ENCODE results near the gene DDX41. TPM values are rescaled to one million over a fixed set of nuclear protein-coding genes. Genes with fewer than 3 reads are reported as not detected.

The DDX41 gene
- total RNA-seq, 4 donors from 2014 or later: 64.5 to 80.8 (median 68.5) TPM

DNA sequence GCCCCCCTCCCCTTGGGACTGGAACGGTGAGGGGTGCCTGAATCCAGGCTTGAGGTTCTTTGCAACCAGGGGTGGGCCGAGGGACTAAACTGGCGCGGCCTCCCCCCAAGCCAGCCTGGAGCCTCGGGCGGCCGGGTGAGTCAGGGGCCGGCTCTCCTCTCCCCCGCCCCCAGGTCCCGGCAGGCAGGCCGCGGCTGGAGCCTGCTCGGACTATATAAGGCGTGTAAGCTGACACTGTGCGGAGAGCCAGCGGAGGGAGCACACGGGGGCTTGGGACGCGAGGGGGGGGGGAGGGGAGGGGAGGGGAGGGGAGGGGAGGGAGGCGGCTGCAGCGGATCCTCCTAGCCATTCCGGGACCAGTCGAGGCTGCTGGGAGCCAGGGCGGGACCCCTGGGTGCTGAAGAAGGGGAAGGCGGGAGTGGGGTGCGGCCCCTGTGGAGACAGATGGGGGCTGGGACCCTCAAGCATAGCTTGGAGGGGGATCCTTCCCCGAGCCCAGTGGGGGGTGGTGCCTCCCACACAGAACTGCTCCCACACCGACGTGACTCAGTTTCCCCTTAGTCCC is 20.0 kb downstream of the DDX41 start:
- peak; percentile 51 for ATAC-seq
- Histone ChIP-seq H3K27ac (peak overlapping the region; percentile 96 to 99 (median 99)), H3K4me3 (peak overlapping the region; percentile 80 to 97), H3K27me3 (no peaks in the 10 kb centered on the region), H3K36me3 (peaks cover 0 to 12% of the 10 kb centered on the region in 2 donors), H3K9me3 (no peaks in the 10 kb centered on the region), H3K4me1 (peaks cover 5 to 75% (median 60%) of the 10 kb centered on the region in 3 donors)
- no CpG with 5 or more reads among the region's 29 CpGs for WGBS, 2 donors (ENCODE audit: low coverage in 1 of 2)
- TF ChIP-seq EP300 (IDR thresholded peaks at IDR 0.05): no peak
- TF ChIP-seq POLR2A (IDR thresholded peaks at IDR 0.05): peak; percentile 31 to 46
- peak; percentile 81 for TF ChIP-seq POLR2AphosphoS5 (IDR thresholded peaks at IDR 0.05)
- TF ChIP-seq, protein P1, sequence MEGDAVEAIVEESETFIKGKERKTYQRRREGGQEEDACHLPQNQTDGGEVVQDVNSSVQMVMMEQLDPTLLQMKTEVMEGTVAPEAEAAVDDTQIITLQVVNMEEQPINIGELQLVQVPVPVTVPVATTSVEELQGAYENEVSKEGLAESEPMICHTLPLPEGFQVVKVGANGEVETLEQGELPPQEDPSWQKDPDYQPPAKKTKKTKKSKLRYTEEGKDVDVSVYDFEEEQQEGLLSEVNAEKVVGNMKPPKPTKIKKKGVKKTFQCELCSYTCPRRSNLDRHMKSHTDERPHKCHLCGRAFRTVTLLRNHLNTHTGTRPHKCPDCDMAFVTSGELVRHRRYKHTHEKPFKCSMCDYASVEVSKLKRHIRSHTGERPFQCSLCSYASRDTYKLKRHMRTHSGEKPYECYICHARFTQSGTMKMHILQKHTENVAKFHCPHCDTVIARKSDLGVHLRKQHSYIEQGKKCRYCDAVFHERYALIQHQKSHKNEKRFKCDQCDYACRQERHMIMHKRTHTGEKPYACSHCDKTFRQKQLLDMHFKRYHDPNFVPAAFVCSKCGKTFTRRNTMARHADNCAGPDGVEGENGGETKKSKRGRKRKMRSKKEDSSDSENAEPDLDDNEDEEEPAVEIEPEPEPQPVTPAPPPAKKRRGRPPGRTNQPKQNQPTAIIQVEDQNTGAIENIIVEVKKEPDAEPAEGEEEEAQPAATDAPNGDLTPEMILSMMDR (IDR thresholded peaks at IDR 0.05): no peak

DNA sequence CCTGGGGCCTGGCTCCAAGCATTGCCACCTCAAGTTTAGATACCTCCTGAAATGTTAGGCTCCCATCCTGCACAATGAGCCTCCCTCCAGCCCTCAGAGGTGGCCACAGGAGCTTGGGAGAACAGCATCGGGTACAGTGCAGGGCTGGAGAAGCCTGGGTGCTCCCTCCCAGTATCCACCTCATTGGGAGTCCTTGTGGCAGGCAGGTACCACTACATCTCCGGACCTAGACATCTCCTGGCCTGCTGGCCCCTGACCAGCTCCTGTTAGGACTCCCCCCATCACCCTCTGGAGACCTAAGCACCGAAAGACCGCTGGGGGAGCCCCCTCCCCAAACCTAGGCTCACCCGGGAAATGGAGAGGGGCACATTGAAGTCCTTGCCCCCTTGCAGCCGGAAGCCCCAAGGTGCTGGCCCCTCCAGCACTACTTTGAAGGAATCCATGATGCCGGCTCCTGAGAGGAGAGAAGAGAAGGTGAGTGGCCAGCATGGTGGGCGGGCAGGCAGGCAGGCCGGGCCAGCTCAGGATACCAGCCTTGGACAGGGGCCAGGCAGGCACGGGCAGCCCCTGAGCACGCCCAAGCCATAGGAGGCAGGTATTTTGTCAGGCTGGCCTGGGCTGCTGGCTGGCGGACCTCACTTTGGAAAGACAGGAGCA is 20.6 kb downstream of the DDX41 start:
- Histone ChIP-seq H3K4me1 (peaks cover 5 to 80% (median 65%) of the 10 kb centered on the region in 3 donors), H3K27me3 (no peaks in the 10 kb centered on the region), H3K4me3 (peak overlapping the region; percentile 80 to 97), H3K27ac (peak overlapping the region; percentile 96 to 99 (median 99)), H3K36me3 (peaks cover 0 to 18% of the 10 kb centered on the region in 2 donors), H3K9me3 (no peaks in the 10 kb centered on the region)
- no CpG with 5 or more reads among the region's 12 CpGs for WGBS, 2 donors (ENCODE audit: low coverage in 1 of 2)
- no peak for ATAC-seq
- no peak for TF ChIP-seq POLR2A (IDR thresholded peaks at IDR 0.05)
- TF ChIP-seq, protein P1 (IDR thresholded peaks at IDR 0.05): peak in 3 of 4 experiments; percentile 25 to 64 (median 42)
- no peak for TF ChIP-seq POLR2AphosphoS5 (IDR thresholded peaks at IDR 0.05)

DNA sequence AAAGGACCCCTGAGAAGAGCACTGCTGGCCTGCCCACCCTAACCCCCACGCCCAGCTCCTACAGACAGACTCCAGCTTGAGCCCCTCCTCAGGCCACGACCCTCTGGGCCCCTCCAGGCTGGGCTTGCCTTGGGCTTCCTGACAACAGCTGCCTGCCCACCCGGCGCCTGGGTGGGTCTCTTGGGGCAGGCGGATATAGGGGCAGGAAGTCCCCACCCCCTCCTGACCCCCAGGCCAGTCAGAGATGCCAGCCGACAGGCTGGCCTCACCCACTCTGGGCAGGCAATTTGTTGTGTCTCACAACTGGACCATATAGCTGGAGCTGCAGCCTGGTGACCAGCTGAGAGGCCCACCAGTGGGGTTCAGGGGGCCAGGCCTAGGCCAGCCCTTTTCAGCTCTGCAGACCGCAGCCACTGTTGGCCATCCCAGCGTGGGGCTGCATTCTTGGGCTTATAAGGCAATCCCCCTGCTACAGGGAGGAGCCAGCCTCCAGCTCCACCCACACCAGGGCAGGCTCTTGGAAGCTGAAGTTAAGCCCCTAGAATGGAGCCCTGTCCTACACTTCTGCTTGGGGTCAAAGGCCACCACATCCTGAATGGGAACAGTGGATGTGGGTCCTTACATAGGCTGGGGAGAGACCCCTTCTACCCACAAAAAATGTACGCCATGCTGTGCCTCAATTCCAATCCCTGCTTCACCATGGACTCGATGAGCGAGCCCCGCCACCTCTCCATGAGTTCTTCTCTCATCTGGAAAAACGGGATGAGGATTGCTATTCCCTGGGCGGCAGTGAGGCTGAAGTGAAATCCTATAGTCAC is 21.3 kb downstream of the DDX41 start:
- WGBS, 2 donors (ENCODE audit: low coverage in 1 of 2): 40% methylated on average over 3 of the region's 14 CpGs; no CpG with 5 or more reads in 1 of the 2 donors
- peak overlapping the region; percentile 96 to 99 (median 99) for H3K27ac ChIP-seq
- no peaks in the 10 kb centered on the region for H3K27me3 ChIP-seq
- TF ChIP-seq POLR2AphosphoS5 (IDR thresholded peaks at IDR 0.05) (peak; percentile 80), EP300 (IDR thresholded peaks at IDR 0.05) (no peak), POLR2A (IDR thresholded peaks at IDR 0.05) (peak; percentile 35 to 47)
- TF ChIP-seq, protein P1 (IDR thresholded peaks at IDR 0.05): peak in 1 of 4 experiments; percentile 3
- peak overlapping the region; percentile 80 to 97 for H3K4me3 ChIP-seq
- peaks cover 0 to 26% of the 10 kb centered on the region in 2 donors for H3K36me3 ChIP-seq
- H3K4me1 ChIP-seq: peaks cover 5 to 80% (median 66%) of the 10 kb centered on the region in 3 donors
- H3K9me3 ChIP-seq: no peaks in the 10 kb centered on the region
- peak; percentile 42 for ATAC-seq

DNA sequence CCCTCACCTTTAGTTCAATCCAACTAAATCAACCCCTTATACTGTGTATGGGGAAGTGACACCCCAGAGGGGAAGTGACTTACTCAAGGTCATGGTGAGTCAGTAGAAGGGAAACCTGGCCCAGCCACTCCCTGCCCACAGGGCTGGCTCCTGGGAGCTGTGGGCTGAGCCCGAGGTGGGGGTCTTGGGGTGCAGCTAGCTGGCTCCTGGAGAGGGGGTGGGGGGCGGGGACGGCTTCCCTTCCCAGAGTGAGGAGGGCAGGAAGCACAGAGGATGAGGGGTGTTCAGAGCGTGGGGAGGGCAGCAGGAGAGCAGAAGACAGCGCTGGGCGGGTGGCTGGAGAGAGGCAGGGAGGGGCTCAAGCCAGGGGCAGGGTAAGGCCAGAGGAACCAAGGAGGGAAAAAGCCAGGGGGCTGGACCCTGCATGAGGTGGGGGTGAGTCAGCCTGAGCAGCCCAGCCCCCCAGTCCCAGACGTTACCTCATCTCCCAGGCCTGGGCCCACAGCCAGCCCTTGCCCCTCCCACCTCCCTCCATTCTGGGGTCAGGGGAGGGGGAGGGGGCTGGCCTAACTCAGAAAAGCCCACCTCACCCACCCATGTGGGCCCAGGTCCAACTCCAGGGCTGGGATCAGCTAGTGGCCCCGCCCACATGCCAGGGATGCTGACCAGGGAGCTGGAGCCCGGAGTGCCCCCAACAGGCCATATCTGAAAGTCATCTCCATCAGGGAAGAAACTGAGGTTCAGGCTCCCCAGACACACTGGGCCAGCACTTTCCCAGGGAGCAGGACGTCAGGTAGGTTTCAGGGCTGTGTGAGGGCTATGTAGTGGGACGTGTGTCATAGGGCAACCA is 22.2 kb downstream of the DDX41 start:
- 0% methylated on average over 3 of the region's 11 CpGs; no CpG with 5 or more reads in 1 of the 2 donors for WGBS, 2 donors (ENCODE audit: low coverage in 1 of 2)
- H3K27me3 ChIP-seq: no peaks in the 10 kb centered on the region
- peak; percentile 25 for ATAC-seq
- H3K27ac ChIP-seq: peak overlapping the region; percentile 96 to 99 (median 99)
- H3K4me3 ChIP-seq: peak overlapping the region; percentile 80 to 97
- TF ChIP-seq, protein P1 (IDR thresholded peaks at IDR 0.05): peak in 3 of 4 experiments; percentile 26 to 52 (median 27)
- TF ChIP-seq POLR2AphosphoS5 (IDR thresholded peaks at IDR 0.05) (peak; percentile 73), EP300 (IDR thresholded peaks at IDR 0.05) (no peak), POLR2A (IDR thresholded peaks at IDR 0.05) (no peak)
- peaks cover 5 to 86% (median 73%) of the 10 kb centered on the region in 3 donors for H3K4me1 ChIP-seq
- H3K9me3 ChIP-seq: no peaks in the 10 kb centered on the region
- peaks cover 0 to 34% of the 10 kb centered on the region in 2 donors for H3K36me3 ChIP-seq

Measured in gastroesophageal sphincter (tissue), 4 donors.